GM21526 (cell line): Measurements from ENCODE around the gene ENAH.
"Not testable (repeated sequence)": the region's sequence is repeated elsewhere in the genome, so short reads cannot be mapped to it uniquely, and the experiment has no call there.

ENCODE experiments used
- ATAC-seq: cut with Tn5 transposase; IDR thresholded peaks from one replicate; pipeline ENCODE4 v1.9.1; 2021; ENCODE audit warnings: moderate library complexity; ENCODE audit not compliant: unreplicated experiment, low FRiP score

ENAH gene

DNA sequence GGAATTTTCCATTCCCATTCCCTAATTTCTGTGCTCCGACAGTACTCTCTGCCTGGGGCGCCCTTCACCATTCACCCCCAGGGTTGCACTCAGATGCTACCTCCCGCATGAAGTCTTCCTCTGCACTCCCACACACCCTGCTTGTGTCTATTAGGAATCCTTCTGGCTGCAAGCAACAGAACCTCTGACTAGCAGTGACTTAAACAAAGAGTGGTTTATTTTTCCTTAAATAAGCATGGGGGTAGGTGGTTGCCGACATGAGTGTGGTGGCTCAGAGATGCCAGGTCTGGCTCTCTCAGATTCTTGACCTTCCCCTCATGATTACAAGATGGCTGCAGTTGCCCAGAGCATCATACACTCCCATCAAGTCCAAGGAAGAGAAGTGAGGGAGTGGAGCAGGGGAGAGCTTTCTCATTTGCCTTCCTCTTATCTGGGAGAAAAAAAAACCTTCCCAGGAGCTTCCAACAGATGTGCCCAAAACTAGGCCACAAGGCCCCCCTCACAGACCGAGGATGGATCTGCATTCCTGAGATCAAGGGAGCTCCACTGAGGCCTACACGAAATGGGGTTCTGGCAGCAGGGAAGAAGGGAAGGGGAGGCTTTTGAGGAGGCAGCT is 175.5 kb downstream of the ENAH start:
- ATAC-seq = no peak

- ATAC-seq = no peak
Observed at GRCh38 chr1:225476538-225476988, 176.4 kb downstream of the ENAH start.

DNA sequence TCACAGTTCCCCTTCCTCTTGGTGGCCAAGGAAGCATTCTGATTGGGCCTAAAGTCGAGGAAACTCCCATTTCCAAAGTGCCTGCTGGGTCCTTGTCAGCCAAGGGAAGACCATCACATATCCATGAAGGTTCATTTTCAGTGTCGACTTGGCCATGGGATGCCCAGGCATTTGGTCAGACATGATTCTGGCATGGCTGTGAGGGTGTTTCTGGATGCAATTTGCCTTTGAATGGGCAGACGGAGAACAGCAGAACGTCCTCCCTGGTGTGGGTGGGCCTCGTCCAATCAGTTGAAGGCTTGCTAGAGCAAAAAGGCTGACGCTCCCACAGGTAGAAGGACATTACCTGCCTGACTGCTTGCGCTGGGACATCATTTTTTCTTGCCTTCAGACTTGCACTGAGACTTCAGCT is 176.8 kb downstream of the ENAH start:
- ATAC-seq = no peak

GRCh38 chr1:225474986-225475820 is 177.7 kb downstream of the ENAH start:
- peak; percentile 56 for ATAC-seq

DNA sequence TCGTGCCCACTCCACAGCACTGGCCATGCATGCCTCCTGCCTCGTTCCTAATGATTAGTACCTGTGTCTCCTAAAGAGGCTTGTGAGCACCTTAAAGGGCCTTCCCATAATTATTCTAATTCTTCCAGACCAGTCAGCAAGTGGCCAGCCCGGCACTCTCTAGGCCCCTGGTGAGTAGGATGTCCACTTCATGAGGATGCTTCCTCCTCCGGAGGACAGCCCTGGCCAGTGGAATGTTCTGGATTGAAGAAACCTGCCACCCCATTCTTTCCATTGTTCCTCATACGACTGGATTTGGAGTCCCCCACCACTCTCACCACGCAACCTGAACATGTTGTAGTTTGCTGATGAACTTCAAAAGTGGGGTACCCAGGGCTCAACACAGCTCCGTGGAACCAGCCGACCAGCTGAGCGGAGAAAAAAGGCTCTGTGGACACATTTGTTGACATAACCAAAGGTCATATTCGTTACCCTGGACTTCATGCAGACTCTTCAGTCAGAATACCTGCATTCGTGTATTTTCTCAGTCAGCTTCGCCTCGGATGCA is 178.4 kb downstream of the ENAH start:
- ATAC-seq = no peak

GRCh38 chr1:225473676-225474438 is 179.1 kb downstream of the ENAH start:
- not testable (repeated sequence) for ATAC-seq

DNA sequence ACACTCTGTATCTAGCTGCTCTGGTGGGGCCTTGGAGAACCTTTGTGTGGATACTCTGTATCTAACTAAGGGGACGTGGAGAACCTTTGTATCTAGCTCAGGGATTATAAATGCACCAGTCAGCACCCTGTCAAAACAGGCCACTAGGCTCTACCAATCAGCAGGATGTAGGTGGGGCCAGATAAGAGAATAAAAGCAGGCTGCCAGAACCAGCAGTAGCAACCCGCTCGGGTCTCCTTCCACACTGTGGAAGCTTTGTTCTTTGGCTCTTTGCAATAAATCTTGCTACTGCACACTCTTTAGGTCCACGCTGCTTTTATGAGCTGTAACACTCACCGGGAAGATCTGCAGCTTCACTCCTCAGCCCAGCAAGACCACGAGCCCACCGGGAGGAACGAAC is 179.7 kb downstream of the ENAH start:
- not testable (repeated sequence) for ATAC-seq

DNA sequence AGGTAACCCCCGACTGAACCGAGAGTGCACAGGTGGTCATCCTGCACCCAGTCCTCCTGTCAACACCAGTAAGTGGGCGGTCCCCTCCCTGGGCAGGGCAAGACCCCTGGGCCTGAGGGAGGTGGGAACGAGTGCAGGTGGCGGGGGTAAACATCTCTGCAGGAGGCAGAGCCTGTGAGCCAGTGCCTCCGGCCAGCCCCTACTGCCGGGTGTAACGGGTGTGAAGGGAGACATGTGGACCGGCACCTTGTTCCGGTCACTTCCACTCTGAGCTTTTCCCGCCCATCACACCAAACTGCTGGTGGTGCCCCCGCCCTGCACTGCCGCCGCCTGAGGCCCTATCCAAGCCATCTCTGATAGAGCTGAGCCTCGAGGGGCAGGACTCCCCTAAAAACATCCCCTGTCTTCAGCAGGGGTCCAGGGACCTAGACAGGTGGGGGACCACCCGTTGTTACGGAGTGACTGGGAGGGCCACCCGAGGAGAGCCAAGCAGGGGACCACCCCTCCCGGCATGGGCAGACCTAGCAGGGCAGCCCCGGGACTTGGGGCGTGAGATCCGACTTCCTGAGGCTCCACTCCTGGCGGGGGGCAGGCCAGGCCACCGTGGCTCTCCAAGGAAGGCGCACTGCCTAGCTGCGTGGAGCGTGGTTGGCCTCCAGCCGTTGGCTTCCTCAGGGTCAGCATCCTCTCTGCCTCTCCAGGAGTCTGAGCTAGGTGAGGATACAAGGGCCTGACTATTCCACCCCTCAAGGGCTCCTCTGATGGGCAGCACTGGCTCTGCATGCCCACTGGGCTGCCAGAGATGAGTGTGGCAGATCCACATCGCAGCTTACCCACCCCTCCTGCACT is 181.2 kb downstream of the ENAH start:
- ATAC-seq = no peak

DNA sequence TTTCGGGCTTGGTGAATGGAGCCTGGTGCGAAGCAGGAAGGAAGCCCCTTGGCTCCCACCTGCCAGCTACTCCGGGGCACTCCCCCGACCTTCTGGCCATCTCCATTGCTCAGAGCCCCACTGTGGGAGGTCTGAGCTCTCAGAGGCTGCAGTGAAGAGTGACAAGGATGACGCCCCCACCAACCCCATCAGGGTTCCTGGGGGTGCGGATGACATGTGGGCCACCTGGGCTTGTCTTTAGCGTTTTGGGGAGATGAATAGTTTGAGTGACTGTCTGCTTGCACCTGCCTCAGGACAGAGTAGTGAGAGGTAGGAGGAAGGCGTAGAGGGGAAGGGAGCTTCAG is 181.8 kb downstream of the ENAH start:
- ATAC-seq = no peak

DNA sequence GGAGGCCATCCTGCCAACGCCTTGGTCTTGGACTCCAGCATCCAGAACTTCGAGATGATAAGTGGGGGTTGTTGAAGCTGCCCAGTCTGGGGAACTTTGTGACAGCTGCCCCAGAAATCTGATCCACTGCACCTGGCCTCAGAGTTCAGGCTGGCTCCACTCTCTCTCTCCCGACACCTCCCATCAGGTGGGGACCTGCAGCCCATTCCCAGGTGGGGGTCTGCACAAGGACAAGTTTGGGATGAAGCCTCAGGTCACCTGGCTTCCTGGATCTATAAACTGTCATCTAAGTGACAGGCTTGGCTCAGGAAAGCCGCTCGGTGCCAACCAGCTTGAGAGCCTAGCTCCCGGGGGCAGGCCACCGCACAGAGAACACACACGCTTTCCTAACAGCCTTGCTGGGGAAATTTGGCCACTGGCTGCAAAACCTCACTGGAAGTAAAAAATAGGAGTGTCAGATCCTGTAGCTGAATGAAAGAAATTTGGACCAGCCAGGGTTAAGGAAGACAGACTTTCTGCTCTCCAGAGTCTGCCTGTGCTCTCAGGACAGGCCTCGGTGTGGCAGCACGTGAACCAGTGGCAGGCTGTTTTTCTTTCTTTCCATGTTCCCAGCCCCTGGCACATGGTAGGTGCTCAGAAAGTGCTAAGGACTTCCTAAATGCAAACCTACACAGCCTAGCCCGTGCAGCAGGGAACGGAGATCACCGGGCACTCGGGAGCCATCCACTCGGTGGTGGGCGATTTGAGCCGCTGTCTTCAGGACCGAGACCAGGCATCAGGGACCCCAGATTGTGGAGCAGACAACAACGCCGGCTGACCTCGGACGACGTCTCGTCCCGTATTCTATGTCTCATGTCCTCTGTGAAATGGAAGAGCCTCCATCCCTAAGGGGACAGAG is 182.5 kb downstream of the ENAH start:
- ATAC-seq = no peak

DNA sequence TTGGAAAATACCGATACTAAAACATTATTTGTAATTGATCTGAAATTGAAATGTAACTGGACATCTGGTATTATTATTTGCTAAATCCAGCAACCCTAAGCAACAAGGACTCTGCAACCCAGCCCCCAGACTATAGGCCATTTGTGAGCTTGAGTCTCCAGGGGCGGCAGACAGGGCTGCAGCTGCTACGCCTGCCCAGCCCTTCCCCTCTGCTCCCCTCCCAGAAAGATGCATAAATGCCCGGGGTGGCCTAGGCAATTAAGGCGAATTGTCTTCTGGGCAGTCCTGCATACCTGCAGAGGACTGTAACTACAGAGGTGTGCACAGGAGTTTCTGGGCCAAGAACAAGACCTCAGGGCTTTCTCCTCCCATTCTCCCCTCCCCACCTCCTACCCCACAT is 183.9 kb downstream of the ENAH start:
- ATAC-seq = no peak

GRCh38 chr1:225468270-225469020 is 184.5 kb downstream of the ENAH start:
- no peak for ATAC-seq

DNA sequence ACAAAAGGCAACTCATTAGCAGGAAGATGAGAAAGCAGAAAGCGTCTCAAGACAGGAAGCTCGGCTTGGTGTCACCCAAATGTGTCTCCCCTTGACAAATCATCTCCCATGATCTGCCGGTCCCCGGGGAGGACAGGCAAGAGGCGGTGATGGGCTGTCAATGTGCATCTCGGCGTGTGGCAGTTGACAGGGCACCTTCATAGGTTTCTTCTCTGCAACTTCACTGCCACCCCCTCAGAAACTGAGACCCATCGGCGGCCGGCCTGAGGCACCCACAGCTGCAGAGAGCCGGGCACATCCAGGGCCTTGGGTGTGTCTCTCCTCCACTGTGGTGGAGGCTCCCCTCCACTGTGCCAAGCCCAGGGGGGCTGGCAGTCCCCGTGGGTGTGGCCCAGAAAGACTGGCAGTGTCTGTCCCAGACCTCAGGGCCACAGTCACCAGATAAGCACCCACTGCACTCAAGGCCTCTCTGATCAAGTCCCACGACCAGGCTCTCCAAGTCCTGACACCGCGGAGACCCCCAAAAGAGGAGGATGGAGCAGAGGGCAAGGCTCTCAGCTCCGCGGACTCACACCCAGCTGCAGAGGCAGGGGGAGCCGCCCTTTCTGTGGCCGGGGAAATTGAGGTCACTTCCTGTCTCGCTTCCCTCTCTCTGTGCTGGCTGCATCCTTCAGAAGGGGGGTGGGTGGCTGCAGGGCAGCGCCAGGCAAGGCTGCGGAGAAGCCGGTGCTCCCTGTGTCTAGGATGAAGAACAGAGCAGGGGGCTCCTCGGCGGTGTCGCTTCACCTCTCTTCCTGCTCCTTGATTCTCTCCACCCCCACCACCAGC is 185.5 kb downstream of the ENAH start:
- peak; percentile 93 for ATAC-seq

GRCh38 chr1:225466848-225467192 is 186.1 kb downstream of the ENAH start:
- no peak for ATAC-seq

DNA sequence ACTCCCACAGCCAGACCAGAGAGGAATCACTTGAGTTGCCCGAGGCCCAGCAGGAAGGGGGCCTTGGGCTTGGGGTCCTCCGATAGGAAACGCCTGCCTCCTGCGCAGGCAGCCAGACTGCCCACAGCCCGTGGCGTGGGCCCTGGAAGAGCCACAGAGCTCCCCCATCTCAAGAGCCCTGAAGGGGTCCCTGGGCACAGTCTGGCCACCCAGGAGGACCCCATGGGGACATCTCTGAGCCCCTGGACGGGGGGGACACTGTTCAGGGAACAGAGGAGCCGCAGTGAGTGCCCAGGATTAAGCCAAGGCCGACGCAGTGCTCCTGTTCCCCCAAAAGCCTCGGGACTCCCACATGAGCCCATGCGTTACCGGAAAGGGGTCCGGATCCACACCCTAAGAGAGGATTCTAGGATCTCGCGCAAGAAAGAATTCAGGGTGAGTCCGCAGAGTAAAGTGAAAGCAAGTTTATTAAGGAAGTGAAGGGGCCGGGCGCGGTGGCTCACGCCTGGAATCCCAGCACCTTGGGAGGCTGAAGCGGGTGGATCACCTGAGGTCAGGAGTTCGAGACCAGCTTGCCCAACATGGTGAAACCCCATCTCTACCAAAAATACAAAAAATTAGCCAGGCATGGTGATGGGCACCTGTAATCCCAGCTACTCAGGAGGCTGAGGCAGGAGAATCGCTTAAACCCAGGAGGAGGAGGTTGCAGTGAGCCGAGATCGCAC is 187.0 kb downstream of the ENAH start:
- no peak for ATAC-seq

- ATAC-seq = no peak
Observed at GRCh38 chr1:225464851-225465792, 187.8 kb downstream of the ENAH start.
